RPMI8226 (cell line): ENCODE results near the gene P4HB.

Source experiments
- DNase-seq: peaks from one replicate; pipeline ENCODE4 v3.0.0-alpha.2; 2015

The P4HB gene

GRCh38 chr17:81808778-81809555 lies 51.4 kb downstream of the P4HB start:
- peak; percentile 42 for DNase-seq

GRCh38 chr17:81807839-81808238 lies 52.5 kb downstream of the P4HB start:
- no peak for DNase-seq

- no peak for DNase-seq
Observed at GRCh38 chr17:81807210-81807719, 53.1 kb downstream of the P4HB start.

- DNase-seq, result no peak
Observed at GRCh38 chr17:81806461-81807209, 53.7 kb downstream of the P4HB start.

- no peak for DNase-seq
Observed at GRCh38 chr17:81805707-81806460, 54.5 kb downstream of the P4HB start.

GRCh38 chr17:81804559-81805399 lies 55.6 kb downstream of the P4HB start:
- no peak for DNase-seq

- DNase-seq, result no peak
Observed at GRCh38 chr17:81803728-81804558, 56.4 kb downstream of the P4HB start, which contains the start of gene GCGR. TSS of gene GCGR (plus strand) at chr17:81804150. CDS start at chr17:81809019, 4,869 bp downstream.

GRCh38 chr17:81802856-81803643 lies 57.3 kb downstream of the P4HB start:
- no peak for DNase-seq

- DNase-seq, result no peak
Observed at GRCh38 chr17:81802048-81802758, 58.1 kb downstream of the P4HB start.

GRCh38 chr17:81801327-81801726 lies 59.0 kb downstream of the P4HB start:
- no peak for DNase-seq

- DNase-seq, result peak; percentile 35
Observed at GRCh38 chr17:81794509-81794908, 65.8 kb downstream of the P4HB start.

GRCh38 chr17:81794074-81794476 lies 66.3 kb downstream of the P4HB start:
- no peak for DNase-seq
